OCI-LY7 (cell line): ENCODE results near the gene FAM174B. TPM values are rescaled to one million over a fixed set of nuclear protein-coding genes. Genes with fewer than 3 reads are reported as not detected.

Experiments
- BruUV-seq: library from RNA; stranded (reverse); fragments of 400-500 nt; replicated peaks from 2 replicates; lab custom pipeline; 2021; lab: Mats Ljungman, UMichigan
- CTCF ChIA-PET: fragments of 300-600 bp; sonication (Branson Sonifier 250); formaldehyde crosslinking; loops from one replicate; lab custom pipeline; 2022; ENCODE audit warnings: antibody characterized with exemption; ENCODE audit not compliant: unreplicated experiment; lab: Charles Lee
- POLR2A ChIA-PET: fragments of 300-600 bp; sonication (Branson Sonifier 250); formaldehyde crosslinking; loops from one replicate; lab custom pipeline; 2022; ENCODE audit warnings: antibody characterized with exemption; lab: Charles Lee
- DNase-seq: peaks from one replicate; pipeline ENCODE4 v3.0.0-alpha.2; 2015; ENCODE audit warnings: low spot score
- H2AFZ ChIP-seq: fragments of 200-600 bp; sonication (generic), shearing (Covaris generic); 2 replicates; pipeline ENCODE4 v1.6.1; 2014; ENCODE audit warnings: mild to moderate bottlenecking, antibody characterized with exemption, low read length, moderate library complexity
- H3K27ac ChIP-seq: fragments of 200-600 bp; sonication (generic); 2 replicates; pipeline ENCODE4 v1.5.1; 2014; ENCODE audit warnings: mixed run types, low read depth, mild to moderate bottlenecking, moderate library complexity, low read length, inconsistent platforms; ENCODE audit not compliant: poor library complexity, severe bottlenecking
- H3K36me3 ChIP-seq: fragments of 200-600 bp; sonication (generic); 2 replicates; pipeline ENCODE4 v1.6.1; 2014; ENCODE audit warnings: mild to moderate bottlenecking, antibody characterized with exemption, low read length, moderate library complexity, mixed read lengths; ENCODE audit not compliant: insufficient read depth
- H3K4me1 ChIP-seq: fragments of 200-600 bp; sonication (generic); 2 replicates; pipeline ENCODE4 v1.5.1; 2014; ENCODE audit warnings: mild to moderate bottlenecking, low read length; ENCODE audit not compliant: insufficient read depth, poor library complexity, severe bottlenecking
- H3K4me2 ChIP-seq: fragments of 200-600 bp; sonication (generic); 2 replicates; pipeline ENCODE4 v1.6.1; 2014; ENCODE audit warnings: mild to moderate bottlenecking, low read length
- H3K4me3 ChIP-seq: fragments of 200-600 bp; sonication (generic); 2 replicates; pipeline ENCODE4 v1.5.1; 2014; ENCODE audit warnings: mild to moderate bottlenecking, low read depth, low read length; ENCODE audit not compliant: poor library complexity, severe bottlenecking
- H3K79me2 ChIP-seq: fragments of 200-600 bp; sonication (generic); 2 replicates; pipeline ENCODE4 v1.6.1; 2016; ENCODE audit warnings: low read depth, mild to moderate bottlenecking, low read length, moderate library complexity, mixed read lengths; ENCODE audit not compliant: insufficient read depth
- H3K9me2 ChIP-seq: fragments of 200-600 bp; sonication (generic); 2 replicates; pipeline ENCODE4 v1.6.1; 2016; ENCODE audit warnings: mild to moderate bottlenecking, low read length, mixed read lengths; ENCODE audit not compliant: insufficient read depth
- H3K9me3 ChIP-seq: fragments of 200-600 bp; sonication (generic); 2 replicates; pipeline ENCODE4 v1.6.1; 2014; ENCODE audit warnings: mild to moderate bottlenecking, mixed run types, low read length, mixed read lengths
- H4K20me1 ChIP-seq: fragments of 200-600 bp; sonication (generic); 2 replicates; pipeline ENCODE4 v1.6.1; 2014; ENCODE audit warnings: mild to moderate bottlenecking, antibody characterized with exemption, low read length, moderate library complexity, mixed read lengths; ENCODE audit not compliant: insufficient read depth
- EZH2phosphoT487 ChIP-seq: fragments of 200-600 bp; sonication (generic); IDR thresholded peaks from 2 replicates; pipeline ENCODE4 v1.6.1; 2018; ENCODE audit warnings: low read depth, borderline replicate concordance, mild to moderate bottlenecking, mixed run types, antibody characterized with exemption, low read length, moderate library complexity, mixed read lengths
- intact Hi-C: fragments of 100-400 bp; cut with micrococcal nuclease; formaldehyde crosslinking; loops from one replicate; pipeline ENCODE4 v1.10.0; 2022; ENCODE audit not compliant: unreplicated experiment
- total RNA-seq, 2 experiments: library from RNA; depleted of rRNA in 1 of 2; stranded (reverse); fragments of >200 nt in 1 of 2; shearing (Covaris generic) in 1 of 2; gene quantifications; 2 replicates each; pipeline ENCODE4 v1.2.3, GENCODE V29; 2014 to 2022
- TF ChIP-seq, protein P1 (sequence below): fragments of 200-600 bp; sonication (generic); conservative IDR thresholded peaks from 2 replicates; pipeline ENCODE4 v1.5.1; 2014; ENCODE audit warnings: mild to moderate bottlenecking, antibody characterized with exemption, low read length, moderate library complexity, mixed read lengths

Gene FAM174B
- total RNA-seq, 2 experiments from 2014 or later, result 1.3 to 24.4 TPM

DNA sequence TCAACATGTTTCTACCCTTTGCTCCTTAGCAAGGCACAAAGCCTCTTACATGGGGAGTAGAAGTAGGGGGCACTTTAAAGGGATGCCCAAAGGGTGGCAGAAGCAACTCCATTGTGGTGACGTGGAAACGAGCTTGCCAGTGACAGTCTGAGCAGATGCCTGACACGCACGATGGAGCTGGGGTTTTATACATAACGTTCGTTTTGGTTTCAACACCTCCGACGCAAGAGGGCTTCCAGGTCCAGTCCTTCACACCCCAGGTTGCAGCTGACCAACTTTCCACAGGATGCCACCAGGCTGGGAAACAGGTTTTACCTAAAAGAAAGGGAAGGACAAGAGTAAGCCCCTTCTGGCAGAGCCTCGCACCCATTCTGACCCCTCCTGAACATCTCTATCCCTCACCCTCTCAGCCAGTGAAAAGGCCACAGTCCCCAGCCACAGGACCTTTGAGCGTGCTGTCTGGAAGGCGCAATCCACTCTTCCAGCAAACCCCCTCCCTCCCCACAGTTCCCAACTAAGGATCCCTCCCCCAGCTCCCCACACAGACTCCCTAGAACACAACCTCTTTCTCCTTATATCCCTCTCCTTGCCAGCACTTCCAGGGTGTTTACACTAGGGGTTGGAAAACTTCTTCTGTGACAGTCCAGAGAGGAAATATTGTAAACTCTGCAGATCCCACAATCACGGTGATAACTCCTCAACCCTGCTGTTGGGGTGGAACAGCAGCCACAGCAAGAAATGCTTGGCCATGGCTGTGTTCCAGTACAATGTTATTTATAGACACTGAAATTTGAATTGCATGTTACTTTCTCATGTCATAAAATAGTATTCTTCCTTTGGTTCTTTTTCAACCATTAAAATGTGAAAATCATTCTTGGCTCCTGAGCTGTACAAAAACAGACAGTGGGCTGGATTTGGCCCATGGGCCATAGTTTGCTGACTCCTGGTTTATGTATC is 36.2 kb downstream of the FAM174B start:
- H3K79me2 ChIP-seq, result no peaks in the 10 kb centered on the region
- no peak overlapping the region for H3K4me3 ChIP-seq
- no peaks in the 10 kb centered on the region for H3K36me3 ChIP-seq
- H4K20me1 ChIP-seq, result no peaks in the 10 kb centered on the region
- no peaks in the 10 kb centered on the region for H3K9me3 ChIP-seq
- H3K27ac ChIP-seq, result no peak overlapping the region
- H2AFZ ChIP-seq, result no peak overlapping the region
- ChIA-PET CTCF (no interaction called here), POLR2A (no interaction called here)
- no TSS peak for BruUV-seq
- no peak overlapping the region for H3K4me2 ChIP-seq
- H3K4me1 ChIP-seq, result no peaks in the 10 kb centered on the region
- no peaks in the 10 kb centered on the region for H3K9me2 ChIP-seq
- intact Hi-C loops, result no loop called here
- DNase-seq, result no peak
- TF ChIP-seq, protein P1, sequence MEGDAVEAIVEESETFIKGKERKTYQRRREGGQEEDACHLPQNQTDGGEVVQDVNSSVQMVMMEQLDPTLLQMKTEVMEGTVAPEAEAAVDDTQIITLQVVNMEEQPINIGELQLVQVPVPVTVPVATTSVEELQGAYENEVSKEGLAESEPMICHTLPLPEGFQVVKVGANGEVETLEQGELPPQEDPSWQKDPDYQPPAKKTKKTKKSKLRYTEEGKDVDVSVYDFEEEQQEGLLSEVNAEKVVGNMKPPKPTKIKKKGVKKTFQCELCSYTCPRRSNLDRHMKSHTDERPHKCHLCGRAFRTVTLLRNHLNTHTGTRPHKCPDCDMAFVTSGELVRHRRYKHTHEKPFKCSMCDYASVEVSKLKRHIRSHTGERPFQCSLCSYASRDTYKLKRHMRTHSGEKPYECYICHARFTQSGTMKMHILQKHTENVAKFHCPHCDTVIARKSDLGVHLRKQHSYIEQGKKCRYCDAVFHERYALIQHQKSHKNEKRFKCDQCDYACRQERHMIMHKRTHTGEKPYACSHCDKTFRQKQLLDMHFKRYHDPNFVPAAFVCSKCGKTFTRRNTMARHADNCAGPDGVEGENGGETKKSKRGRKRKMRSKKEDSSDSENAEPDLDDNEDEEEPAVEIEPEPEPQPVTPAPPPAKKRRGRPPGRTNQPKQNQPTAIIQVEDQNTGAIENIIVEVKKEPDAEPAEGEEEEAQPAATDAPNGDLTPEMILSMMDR, result no peak
- no peak for TF ChIP-seq EZH2phosphoT487

DNA sequence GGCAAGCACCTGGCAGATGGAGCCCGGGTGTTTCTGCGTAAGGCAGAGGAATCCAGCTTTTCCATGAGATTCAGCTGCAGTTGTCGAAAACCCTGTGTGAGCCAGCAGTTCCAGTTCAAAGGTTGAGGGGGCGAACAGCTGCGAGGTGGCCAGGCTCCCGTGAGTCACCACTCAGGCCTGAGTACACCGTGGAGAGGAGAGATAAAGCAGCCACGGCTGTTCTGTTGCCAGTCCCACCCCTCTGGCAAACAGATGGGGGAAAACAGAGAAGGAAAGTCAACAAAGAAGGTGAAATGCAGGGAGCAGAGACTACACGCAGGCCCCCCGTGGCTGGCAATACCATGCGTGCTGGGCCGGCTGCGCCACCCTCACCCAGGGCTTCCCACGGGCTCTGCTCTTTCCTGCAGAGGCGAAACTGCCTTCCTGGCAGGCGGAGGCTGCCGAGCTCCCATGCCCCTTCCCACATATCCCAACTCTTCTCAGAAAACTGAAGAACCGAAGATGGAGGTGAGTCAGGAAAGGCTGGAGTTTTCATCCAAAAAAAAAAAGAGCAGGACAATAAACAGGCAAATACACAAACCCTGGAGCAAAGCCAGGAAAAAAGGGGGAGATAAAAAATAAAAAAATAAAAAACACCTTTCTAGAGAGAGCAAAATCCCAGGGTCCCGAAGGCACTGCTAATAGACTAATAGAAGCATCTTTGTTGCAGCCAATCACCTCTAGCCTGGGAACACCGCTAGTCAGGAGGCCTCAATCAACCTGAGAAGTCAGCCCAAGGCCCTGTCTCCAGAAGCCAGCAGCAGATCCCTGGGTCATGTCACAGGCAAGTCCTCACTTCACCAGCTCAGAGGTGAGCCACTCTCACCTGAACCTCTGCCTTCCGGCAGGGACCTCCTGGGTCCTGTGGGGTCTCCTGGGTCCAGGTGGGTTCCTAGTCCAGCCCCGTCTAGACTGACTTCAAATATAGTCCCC is 37.7 kb downstream of the FAM174B start:
- Histone ChIP-seq H3K4me2 (no peak overlapping the region), H3K9me3 (no peaks in the 10 kb centered on the region), H3K4me1 (no peaks in the 10 kb centered on the region), H4K20me1 (no peaks in the 10 kb centered on the region), H3K9me2 (no peaks in the 10 kb centered on the region), H3K27ac (no peak overlapping the region), H3K36me3 (no peaks in the 10 kb centered on the region), H2AFZ (no peak overlapping the region), H3K4me3 (no peak overlapping the region), H3K79me2 (no peaks in the 10 kb centered on the region)
- DNase-seq, result no peak
- TF ChIP-seq EZH2phosphoT487, result no peak
- TF ChIP-seq, protein P1, result no peak
- intact Hi-C loops, result no loop called here
- CTCF ChIA-PET, result no interaction called here
- BruUV-seq, result no TSS peak
- POLR2A ChIA-PET, result no interaction called here
